ENCODE data around the gene TRAPPC2.

DNA sequence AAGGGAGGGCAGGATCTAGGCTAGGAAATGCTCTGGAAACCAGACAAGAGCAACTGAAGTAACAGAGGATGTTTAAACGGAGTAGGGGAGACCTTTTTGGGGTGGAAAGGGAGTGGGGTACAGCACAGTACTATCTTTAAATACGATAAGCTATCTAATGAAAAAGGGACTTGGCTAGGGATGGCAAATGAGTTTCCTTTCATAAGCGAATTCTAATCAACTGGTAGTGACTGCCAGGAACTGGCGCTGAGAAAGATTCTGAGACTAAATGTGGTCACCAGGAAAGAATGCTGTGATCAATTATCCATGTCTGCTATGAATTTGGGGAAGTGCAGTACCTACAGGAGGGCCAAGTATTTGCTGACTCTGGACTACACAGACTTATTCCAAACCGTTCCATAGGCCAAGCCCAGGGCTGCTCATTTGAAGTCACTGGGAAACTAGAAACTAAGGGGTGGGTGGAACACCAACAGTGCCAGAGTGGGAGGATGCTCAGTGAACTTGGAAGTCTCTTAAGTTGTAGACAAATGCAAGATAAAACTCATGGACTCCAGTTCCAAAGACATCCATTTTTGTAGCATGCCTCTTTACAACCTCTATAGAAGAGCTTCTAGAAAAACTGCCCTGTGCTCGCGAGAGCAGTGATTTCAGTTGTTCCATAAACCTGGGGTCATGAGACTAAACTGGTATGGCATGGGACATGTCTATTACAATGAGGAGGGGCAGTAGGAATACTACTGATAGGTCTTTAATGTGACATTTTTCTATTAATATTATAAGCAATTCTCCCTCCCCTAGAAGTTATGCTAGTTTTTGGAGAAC is 2.0 kb downstream of the TRAPPC2 start:
- TF ChIP-seq, protein P1, sequence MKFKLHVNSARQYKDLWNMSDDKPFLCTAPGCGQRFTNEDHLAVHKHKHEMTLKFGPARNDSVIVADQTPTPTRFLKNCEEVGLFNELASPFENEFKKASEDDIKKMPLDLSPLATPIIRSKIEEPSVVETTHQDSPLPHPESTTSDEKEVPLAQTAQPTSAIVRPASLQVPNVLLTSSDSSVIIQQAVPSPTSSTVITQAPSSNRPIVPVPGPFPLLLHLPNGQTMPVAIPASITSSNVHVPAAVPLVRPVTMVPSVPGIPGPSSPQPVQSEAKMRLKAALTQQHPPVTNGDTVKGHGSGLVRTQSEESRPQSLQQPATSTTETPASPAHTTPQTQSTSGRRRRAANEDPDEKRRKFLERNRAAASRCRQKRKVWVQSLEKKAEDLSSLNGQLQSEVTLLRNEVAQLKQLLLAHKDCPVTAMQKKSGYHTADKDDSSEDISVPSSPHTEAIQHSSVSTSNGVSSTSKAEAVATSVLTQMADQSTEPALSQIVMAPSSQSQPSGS (CRISPR knock-in tag; IDR thresholded peaks at IDR 0.05; ENCODE audit: borderline replicate concordance, low read depth), result no peak
- no peak for TF ChIP-seq JUN (CRISPR knock-in tag; IDR thresholded peaks at IDR 0.05)
- TF ChIP-seq MAX (CRISPR knock-in tag; IDR thresholded peaks at IDR 0.05), result no peak
- TF ChIP-seq PRDM15 (CRISPR knock-in tag; IDR thresholded peaks at IDR 0.05), result no peak
- TF ChIP-seq SP1 (CRISPR knock-in tag; conservative IDR thresholded peaks at IDR 0.05), result no peak
- no peak for TF ChIP-seq TEAD4 (CRISPR knock-in tag; IDR thresholded peaks at IDR 0.05)
- no peak for TF ChIP-seq KAT7 (CRISPR knock-in tag; IDR thresholded peaks at IDR 0.05; ENCODE audit: borderline replicate concordance)
- TF ChIP-seq ZNF232 (CRISPR knock-in tag; IDR thresholded peaks at IDR 0.05), result no peak
- no peak for TF ChIP-seq HMGXB4 (CRISPR knock-in tag; IDR thresholded peaks at IDR 0.05)
- TF ChIP-seq, protein P2, sequence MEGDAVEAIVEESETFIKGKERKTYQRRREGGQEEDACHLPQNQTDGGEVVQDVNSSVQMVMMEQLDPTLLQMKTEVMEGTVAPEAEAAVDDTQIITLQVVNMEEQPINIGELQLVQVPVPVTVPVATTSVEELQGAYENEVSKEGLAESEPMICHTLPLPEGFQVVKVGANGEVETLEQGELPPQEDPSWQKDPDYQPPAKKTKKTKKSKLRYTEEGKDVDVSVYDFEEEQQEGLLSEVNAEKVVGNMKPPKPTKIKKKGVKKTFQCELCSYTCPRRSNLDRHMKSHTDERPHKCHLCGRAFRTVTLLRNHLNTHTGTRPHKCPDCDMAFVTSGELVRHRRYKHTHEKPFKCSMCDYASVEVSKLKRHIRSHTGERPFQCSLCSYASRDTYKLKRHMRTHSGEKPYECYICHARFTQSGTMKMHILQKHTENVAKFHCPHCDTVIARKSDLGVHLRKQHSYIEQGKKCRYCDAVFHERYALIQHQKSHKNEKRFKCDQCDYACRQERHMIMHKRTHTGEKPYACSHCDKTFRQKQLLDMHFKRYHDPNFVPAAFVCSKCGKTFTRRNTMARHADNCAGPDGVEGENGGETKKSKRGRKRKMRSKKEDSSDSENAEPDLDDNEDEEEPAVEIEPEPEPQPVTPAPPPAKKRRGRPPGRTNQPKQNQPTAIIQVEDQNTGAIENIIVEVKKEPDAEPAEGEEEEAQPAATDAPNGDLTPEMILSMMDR (IDR thresholded peaks at IDR 0.05), result no peak

All from WTC11 (cell line).